Keratinocyte (primary cell): ENCODE data around the gene GALNT9. TPM values are rescaled to one million over a fixed set of nuclear protein-coding genes. Genes with fewer than 3 reads are reported as not detected.

Experiments
- DNase-seq: peaks from one replicate; pipeline ENCODE4 v3.0.0-alpha.2; 2011; ENCODE audit warnings: low read depth, missing footprints, low spot score
- FAIRE-seq: peaks from 2 replicates; lab custom pipeline; 2011; peaks lifted over from hg19 to GRCh38; lab: Jason Lieb, UNC
- H2AFZ ChIP-seq: 2 replicates; pipeline ENCODE4 v1.6.0; 2012; ENCODE audit warnings: low read length, control low read depth, inconsistent platforms; ENCODE audit not compliant: control insufficient read depth
- H3K27ac ChIP-seq: 2 replicates; pipeline ENCODE4 v1.5.1; 2011; ENCODE audit warnings: low read length; ENCODE audit not compliant: control insufficient read depth, insufficient read depth
- H3K27me3 ChIP-seq: 3 replicates; pipeline ENCODE4 v1.6.0; 2011; ENCODE audit warnings: low read length; ENCODE audit not compliant: control insufficient read depth, insufficient read depth; ENCODE audit errors: extremely low read depth
- H3K36me3 ChIP-seq, 2 experiments: 2 replicates in 1 of 2; 3 replicates in 1 of 2; pipeline ENCODE4 v1.5.1; 2011; ENCODE audit warnings: low read length in 2 of 2, mild to moderate bottlenecking in 1 of 2; ENCODE audit not compliant: control insufficient read depth in 2 of 2, insufficient read depth in 2 of 2; ENCODE audit errors: extremely low read depth in 1 of 2
- H3K4me1 ChIP-seq: 3 replicates; pipeline ENCODE4 v1.5.1; 2011; ENCODE audit warnings: low read length; ENCODE audit not compliant: control insufficient read depth, insufficient read depth; ENCODE audit errors: extremely low read depth
- H3K4me2 ChIP-seq: 3 replicates; pipeline ENCODE4 v1.6.0; 2011; ENCODE audit warnings: low read depth, low read length; ENCODE audit not compliant: control insufficient read depth, insufficient read depth; ENCODE audit errors: extremely low read depth
- H3K4me3 ChIP-seq, 3 experiments: fragments of 200-600 bp in 1 of 3; sonication (generic) in 1 of 3; 2 replicates in 2 of 3; 3 replicates in 1 of 3; pipeline ENCODE4 v1.5.1; 2011 to 2016; ENCODE audit warnings: low read length in 3 of 3, mild to moderate bottlenecking in 3 of 3, control low read depth in 2 of 3, inconsistent platforms in 1 of 3, low read depth in 1 of 3, mixed read lengths in 1 of 3, mixed run types in 1 of 3, moderate library complexity in 1 of 3; ENCODE audit not compliant: control insufficient read depth in 2 of 3, insufficient read depth in 2 of 3; ENCODE audit errors: extremely low read depth in 1 of 3
- H3K79me2 ChIP-seq: 2 replicates; pipeline ENCODE4 v1.6.0; 2012; ENCODE audit warnings: low read length; ENCODE audit not compliant: control insufficient read depth, insufficient read depth
- H3K9ac ChIP-seq: 3 replicates; pipeline ENCODE4 v1.6.0; 2011; ENCODE audit warnings: low read length; ENCODE audit not compliant: control insufficient read depth, insufficient read depth; ENCODE audit errors: extremely low read depth
- H3K9me1 ChIP-seq: 3 replicates; pipeline ENCODE4 v1.6.0; 2011; ENCODE audit warnings: low read length; ENCODE audit not compliant: control insufficient read depth, insufficient read depth; ENCODE audit errors: extremely low read depth
- H3K9me3 ChIP-seq: 2 replicates; pipeline ENCODE4 v1.5.1; 2012; ENCODE audit warnings: low read depth, low read length; ENCODE audit not compliant: control insufficient read depth
- H4K20me1 ChIP-seq: 3 replicates; pipeline ENCODE4 v1.6.0; 2011; ENCODE audit warnings: low read length; ENCODE audit not compliant: control insufficient read depth, insufficient read depth; ENCODE audit errors: extremely low read depth
- CTCF ChIP-seq, 3 experiments: IDR thresholded peaks in 1 of 3; conservative IDR thresholded peaks in 1 of 3; optimal IDR thresholded peaks in 1 of 3; 2 replicates in 2 of 3; 3 replicates in 1 of 3; pipeline versions ENCODE3 to v1.5.1; 2011; ENCODE audit warnings: low read length in 3 of 3, mild to moderate bottlenecking in 3 of 3, moderate library complexity in 2 of 3, control low read depth in 1 of 3, inconsistent platforms in 1 of 3; ENCODE audit not compliant: insufficient read depth in 2 of 3; ENCODE audit errors: extremely low read depth in 1 of 3
- EZH2 ChIP-seq: IDR thresholded peaks from one replicate; pipeline ENCODE4 v1.6.1; 2012; ENCODE audit warnings: inconsistent platforms, mild to moderate bottlenecking, low read length, moderate library complexity
- dilution Hi-C: fragments of 300-500 bp; cut with MboI; formaldehyde crosslinking; loops from one replicate; pipeline ENCODE4 v1.7.0; 2020; ENCODE audit warnings: low sequenced_read_pairs; ENCODE audit not compliant: extremely low pct_ligation_motif_present
- polyA plus RNA-seq, 5 experiments: library from polyadenylated mRNA; depleted of rRNA in 3 of 5; stranded (reverse) in 3 of 5; stranded (forward) in 1 of 5; unstranded in 1 of 5; fragments of >200 nt; gene quantifications; 1 replicate in 1 of 5; 2 replicates in 3 of 5; 3 replicates in 1 of 5; pipeline versions ENCODE4 v1.2.1 to v1.2.3, GENCODE V29; 2011 to 2012; ENCODE audit warnings: missing spikeins in 2 of 5, low read depth in 1 of 5, low replicate concordance in 1 of 5

GALNT9 gene
- polyA plus RNA-seq, 1 donor (not counting 4 experiments of a cell fraction or from before 2014, with no cell fraction given): not detected

- Histone ChIP-seq H3K9me1 (no peaks in the 10 kb centered on the region), H3K4me1 (no peaks in the 10 kb centered on the region), H4K20me1 (no peaks in the 10 kb centered on the region), H3K27me3 (peaks cover 20% of the 10 kb centered on the region), H3K4me3 (no peak overlapping the region), H2AFZ (no peak overlapping the region), H3K9me3 (no peaks in the 10 kb centered on the region), H3K36me3 (no peaks in the 10 kb centered on the region), H3K79me2 (no peaks in the 10 kb centered on the region), H3K27ac (no peak overlapping the region), H3K4me2 (no peak overlapping the region), H3K9ac (no peak overlapping the region)
- no peak for FAIRE-seq
- dilution Hi-C loops: no loop called here
- no peak for DNase-seq
- TF ChIP-seq CTCF (optimal IDR thresholded peaks at IDR 0.05 in 1 of 3, IDR thresholded peaks at IDR 0.05 in 1 of 3, conservative IDR thresholded peaks at IDR 0.05 in 1 of 3; ENCODE audit: extremely low read depth in 1 of 3, insufficient read depth in 2 of 3, low read length in 3 of 3): no peak
- no peak for TF ChIP-seq EZH2
Observed at GRCh38 chr12:132182711-132183365, 146.6 kb downstream of the GALNT9 start.

GRCh38 chr12:132182206-132182710 is 147.1 kb downstream of the GALNT9 start:
- Histone ChIP-seq H3K4me1 (no peaks in the 10 kb centered on the region), H4K20me1 (no peaks in the 10 kb centered on the region), H3K9me1 (no peaks in the 10 kb centered on the region), H3K27ac (no peak overlapping the region), H3K9ac (no peak overlapping the region), H3K79me2 (no peaks in the 10 kb centered on the region), H3K9me3 (no peaks in the 10 kb centered on the region), H2AFZ (no peak overlapping the region), H3K4me3 (no peak overlapping the region), H3K36me3 (no peaks in the 10 kb centered on the region), H3K27me3 (peaks cover 21% of the 10 kb centered on the region), H3K4me2 (no peak overlapping the region)
- DNase-seq (no peak), FAIRE-seq (no peak)
- no peak for TF ChIP-seq EZH2
- dilution Hi-C loops: no loop called here
